OCI-LY1 (cell line): Measurements from ENCODE around the gene PDGFD.

Experiments used
- EZH2 ChIP-seq: fragments of 200-600 bp; sonication (generic), shearing (Covaris generic); IDR thresholded peaks from 2 replicates; pipeline ENCODE4 v1.8.0; 2017; ENCODE audit warnings: borderline replicate concordance, mixed run types, mild to moderate bottlenecking, antibody characterized with exemption, low read length, moderate library complexity, mixed read lengths
- TF ChIP-seq, protein P1 (sequence below): fragments of 200-600 bp; sonication (generic), shearing (Covaris generic); IDR thresholded peaks from 2 replicates; pipeline ENCODE4 v1.5.1; 2017; ENCODE audit warnings: mild to moderate bottlenecking, antibody characterized with exemption, low read length, moderate library complexity, mixed read lengths

DNA sequence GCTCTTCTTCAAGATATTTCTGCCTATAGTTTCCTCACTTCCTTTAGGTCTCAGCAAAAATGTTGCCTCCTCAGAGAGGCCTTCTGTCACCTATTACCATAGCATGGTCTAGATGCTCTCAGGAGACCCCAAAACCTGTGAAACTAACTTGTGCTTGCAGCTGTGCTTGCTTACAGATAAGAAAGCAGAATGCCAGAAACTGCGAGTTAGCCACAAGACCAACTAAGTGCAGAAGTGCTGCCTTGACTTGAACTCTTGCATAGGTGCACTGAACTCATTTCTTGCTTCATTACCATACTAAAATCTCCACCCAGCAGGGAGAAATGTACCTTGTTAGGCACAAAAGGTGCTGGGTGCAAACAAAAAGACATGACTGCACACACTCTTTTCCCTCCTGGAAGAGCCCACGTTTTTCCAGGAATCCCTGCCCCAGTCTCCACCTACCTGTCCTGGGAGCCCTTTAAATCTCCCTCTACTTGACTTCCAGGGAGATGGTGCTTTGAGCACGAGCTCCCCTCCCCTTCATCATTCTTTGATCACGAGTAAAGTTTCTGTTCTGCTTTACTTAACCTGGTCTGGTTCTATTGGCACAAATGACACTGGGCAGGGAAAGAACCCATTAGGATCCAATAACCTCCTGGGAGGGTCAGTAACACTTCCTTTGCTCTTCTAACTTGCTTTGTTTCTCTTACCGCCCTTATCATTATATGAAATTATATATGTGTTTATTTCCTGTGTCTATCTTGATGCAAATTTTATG lies 265.2 kb downstream of the PDGFD start:
- TF ChIP-seq, protein P1, sequence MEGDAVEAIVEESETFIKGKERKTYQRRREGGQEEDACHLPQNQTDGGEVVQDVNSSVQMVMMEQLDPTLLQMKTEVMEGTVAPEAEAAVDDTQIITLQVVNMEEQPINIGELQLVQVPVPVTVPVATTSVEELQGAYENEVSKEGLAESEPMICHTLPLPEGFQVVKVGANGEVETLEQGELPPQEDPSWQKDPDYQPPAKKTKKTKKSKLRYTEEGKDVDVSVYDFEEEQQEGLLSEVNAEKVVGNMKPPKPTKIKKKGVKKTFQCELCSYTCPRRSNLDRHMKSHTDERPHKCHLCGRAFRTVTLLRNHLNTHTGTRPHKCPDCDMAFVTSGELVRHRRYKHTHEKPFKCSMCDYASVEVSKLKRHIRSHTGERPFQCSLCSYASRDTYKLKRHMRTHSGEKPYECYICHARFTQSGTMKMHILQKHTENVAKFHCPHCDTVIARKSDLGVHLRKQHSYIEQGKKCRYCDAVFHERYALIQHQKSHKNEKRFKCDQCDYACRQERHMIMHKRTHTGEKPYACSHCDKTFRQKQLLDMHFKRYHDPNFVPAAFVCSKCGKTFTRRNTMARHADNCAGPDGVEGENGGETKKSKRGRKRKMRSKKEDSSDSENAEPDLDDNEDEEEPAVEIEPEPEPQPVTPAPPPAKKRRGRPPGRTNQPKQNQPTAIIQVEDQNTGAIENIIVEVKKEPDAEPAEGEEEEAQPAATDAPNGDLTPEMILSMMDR = no peak
- TF ChIP-seq EZH2 = no peak
